HG03159 (cell line): ENCODE measurements around the gene XAGE3.
"Not testable (repeated sequence)": the region's sequence is repeated elsewhere in the genome, so short reads cannot be mapped to it uniquely, and the experiment has no call there.

ENCODE experiments used
- ATAC-seq: cut with Tn5 transposase; IDR thresholded peaks from one replicate; pipeline ENCODE4 v1.9.1; 2021; ENCODE audit warnings: mild to moderate bottlenecking, moderate library complexity; ENCODE audit not compliant: unreplicated experiment

Gene XAGE3, protein sequence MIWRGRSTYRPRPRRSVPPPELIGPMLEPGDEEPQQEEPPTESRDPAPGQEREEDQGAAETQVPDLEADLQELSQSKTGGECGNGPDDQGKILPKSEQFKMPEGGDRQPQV

GRCh38 chrX:52867610-52868348 lies at the start of gene XAGE3:
Gene XAGE3, minus strand, starts transcription at chrX:52868083. Its CDS starts 950 bp downstream, at chrX:52867133.
- ATAC-seq, result no peak

DNA sequence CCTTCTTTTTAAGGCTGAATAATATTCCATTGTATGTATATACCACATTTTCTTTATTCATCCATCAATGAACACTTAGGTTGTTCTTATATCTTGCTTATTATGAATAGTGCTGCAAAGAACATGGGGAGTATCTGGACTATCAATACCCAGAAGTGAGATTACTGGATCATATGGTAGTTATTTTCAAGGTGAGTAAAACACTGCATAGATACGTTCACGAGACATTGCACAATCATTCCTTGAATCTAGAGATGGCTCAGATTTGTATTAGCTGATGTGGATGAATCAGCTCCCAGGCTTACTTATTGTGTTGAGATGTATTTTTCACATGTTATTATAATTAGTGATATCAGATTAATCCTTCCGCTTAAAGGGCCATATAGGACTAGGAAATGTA lies 46.8 kb upstream of the XAGE3 start:
- not testable (repeated sequence) for ATAC-seq

GRCh38 chrX:52913681-52914080 lies 45.8 kb upstream of the XAGE3 start:
- not testable (repeated sequence) for ATAC-seq

- ATAC-seq, result not testable (repeated sequence)
Observed at GRCh38 chrX:52909313-52909969, 41.6 kb upstream of the XAGE3 start.

GRCh38 chrX:52907900-52908299 lies 40.0 kb upstream of the XAGE3 start:
- ATAC-seq, result not testable (repeated sequence)

- ATAC-seq, result not testable (repeated sequence)
Observed at GRCh38 chrX:52907137-52907536, 39.3 kb upstream of the XAGE3 start.

DNA sequence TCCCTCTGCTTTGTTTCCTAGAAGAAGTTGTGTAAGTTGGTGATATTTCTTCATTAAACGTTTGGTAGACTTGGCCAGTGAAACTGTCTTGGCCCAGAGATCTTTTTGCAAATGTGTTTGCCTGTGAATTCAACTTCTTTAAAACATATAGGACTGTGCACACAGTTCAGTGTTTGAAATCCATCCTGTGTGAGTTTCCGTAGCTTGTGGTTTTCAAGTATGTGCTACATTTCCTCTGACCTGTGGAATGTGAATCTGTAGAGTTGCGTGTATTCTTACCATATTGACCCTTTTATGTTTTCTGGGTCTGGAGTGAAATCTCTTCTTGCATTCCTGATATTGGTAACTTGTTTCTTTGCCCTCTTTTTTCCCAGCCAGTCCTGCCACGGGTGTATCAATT lies 38.2 kb upstream of the XAGE3 start:
- not testable (repeated sequence) for ATAC-seq

- ATAC-seq, result not testable (repeated sequence)
Observed at GRCh38 chrX:52905531-52905930, 37.6 kb upstream of the XAGE3 start.

GRCh38 chrX:52896855-52897709 lies 29.2 kb upstream of the XAGE3 start, which contains the start of gene FAM156B:
Gene FAM156B, plus strand, starts transcription at chrX:52897330. Its CDS starts 9,896 bp downstream, at chrX:52907226.
- peak; percentile 80 for ATAC-seq

GRCh38 chrX:52896438-52896837 lies 28.6 kb upstream of the XAGE3 start:
- peak; percentile 19 for ATAC-seq

DNA sequence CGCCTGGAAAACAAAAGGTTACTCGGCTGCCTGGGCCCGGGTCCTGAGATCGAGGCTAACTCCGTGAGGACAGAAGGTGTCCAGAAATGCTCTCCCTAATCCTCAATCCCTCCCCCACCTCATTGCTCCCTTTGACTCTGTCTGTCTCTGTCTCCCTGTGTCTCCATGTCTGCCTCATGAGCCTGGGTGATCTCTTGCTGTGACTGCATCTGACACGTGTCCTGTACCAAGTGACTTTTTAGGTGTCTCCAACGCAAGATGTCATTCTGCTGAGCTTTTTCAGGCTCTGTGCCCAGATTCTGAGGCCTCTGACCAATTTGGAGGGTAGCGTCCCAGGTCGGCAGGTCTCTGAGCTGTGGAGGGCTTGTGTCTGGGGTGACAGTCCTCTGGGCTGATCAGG lies 20.2 kb upstream of the XAGE3 start:
- ATAC-seq, result not testable (repeated sequence)

- ATAC-seq, result not testable (repeated sequence)
Observed at GRCh38 chrX:52887459-52887858, 19.6 kb upstream of the XAGE3 start.

- not testable (repeated sequence) for ATAC-seq
Observed at GRCh38 chrX:52876386-52876785, 8.5 kb upstream of the XAGE3 start.

DNA sequence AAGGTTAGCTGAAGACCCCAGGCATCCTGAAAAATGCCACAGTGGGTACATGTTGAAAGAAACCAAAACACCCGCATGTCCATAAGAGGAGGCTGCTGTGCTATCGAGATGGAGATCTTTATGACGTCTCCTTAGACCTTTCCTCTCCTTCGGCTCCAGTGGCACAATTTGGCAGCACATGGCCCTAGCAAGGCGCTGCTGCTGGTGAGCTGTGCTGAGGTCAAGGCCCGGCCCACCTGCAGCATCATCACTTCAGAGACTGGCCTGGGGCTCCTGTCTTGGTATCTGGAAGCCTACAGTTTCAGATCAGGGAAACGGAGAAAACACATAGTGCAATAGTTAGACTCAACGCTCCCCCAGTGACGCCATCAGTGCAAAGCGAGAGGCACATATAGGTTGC lies 7.6 kb upstream of the XAGE3 start:
- not testable (repeated sequence) for ATAC-seq

GRCh38 chrX:52874661-52875060 lies 6.8 kb upstream of the XAGE3 start:
- ATAC-seq, result no peak

DNA sequence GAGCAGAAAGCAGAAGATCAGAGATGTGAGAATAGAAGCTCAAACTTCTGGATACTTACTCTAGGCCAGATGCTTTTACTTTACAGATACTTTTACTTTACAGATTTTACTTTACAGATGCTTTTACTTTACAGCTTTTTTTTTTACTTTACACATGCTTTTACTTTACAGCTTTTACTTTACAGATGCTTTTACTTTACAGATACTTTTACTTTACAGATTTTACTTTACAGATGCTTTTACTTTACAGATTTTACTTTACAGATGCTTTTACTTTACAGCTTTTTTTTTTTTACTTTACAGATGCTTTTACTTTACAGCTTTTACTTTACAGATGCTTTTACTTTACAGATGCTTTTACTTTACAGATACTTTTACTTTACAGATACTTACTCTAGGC lies 5.9 kb upstream of the XAGE3 start:
- ATAC-seq, result not testable (repeated sequence)

DNA sequence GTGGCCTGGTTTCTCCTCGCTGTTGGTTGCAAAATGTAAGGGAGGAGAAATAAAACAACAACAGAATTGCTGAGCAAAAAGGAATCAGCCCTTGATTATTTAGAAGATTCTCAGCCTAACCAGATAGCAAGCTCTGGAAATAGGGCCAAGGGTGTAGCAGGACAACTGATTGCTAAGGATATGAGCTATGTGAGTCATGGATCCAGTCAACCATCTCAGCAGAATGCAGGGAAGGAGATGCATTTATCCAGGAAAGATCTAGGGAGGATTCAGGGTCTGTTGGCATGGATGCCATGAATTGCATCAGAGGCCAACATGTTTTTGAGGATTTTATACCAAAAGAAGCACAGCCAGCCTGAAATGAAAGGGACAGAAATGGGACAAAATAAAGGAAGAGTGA lies 2.2 kb upstream of the XAGE3 start:
- ATAC-seq, result no peak

DNA sequence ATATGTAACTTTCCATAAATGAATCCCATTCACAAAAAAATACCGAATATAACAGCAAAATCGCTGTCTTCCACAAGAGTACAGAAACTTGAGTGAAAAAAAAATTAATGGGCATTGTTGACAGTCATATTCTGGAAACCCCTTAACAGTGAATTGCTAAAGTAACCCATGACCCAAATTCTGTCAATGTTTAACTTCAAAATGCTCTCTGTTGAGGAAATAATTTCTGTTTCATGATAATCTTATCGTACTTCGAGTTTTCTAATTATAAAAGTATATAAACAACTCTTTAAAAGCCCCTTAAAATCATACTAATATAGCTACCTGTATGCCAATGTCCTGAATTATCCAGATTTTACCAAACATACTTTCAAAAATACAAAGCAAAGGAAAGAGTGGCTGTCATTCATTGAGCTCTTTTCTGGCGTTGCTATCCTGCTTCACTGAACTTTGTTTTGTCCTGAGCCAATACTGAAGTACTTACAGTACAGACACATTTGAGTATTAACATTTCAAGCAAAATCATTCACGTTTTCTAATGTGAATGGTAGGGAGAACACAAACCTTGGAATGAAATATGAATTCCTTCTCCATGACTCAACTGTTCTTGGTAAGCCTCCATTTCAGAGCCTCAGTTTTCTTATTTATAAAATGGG lies 2.4 kb downstream of the XAGE3 start:
- no peak for ATAC-seq

DNA sequence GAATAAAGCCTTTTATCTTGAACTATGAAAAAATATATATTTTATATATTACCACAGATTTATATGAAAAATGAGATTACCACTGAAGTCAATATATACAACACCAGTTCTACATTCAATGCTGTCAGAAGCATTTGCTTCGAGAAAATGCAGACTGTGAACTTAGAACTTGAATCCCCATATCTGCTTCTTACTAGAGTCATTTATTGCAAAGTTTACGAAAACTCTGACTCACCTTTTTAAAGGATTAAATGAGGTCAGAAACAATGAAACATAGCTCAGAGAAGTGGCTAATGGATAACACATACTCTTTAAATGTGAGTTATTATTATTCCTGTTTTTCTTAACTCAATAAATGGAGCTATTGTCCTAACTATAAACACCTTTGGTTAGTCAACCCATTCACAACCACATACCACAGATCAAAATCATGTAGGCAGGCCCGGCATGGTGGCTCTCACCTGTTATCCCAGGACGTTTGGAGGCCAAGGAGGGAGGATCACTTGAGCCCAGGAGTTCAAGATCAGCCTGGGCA lies 10.8 kb downstream of the XAGE3 start:
- ATAC-seq, result not testable (repeated sequence)
